Hepatocyte (in vitro differentiated cells): ENCODE data around the gene NHERF1.

Source experiments
- EZH2phosphoT487 ChIP-seq: fragments of 200-600 bp; sonication (generic); IDR thresholded peaks from one replicate; pipeline ENCODE4 v1.6.1; 2018; ENCODE audit warnings: antibody characterized with exemption, mild to moderate bottlenecking, low read depth, moderate library complexity; ENCODE audit not compliant: unreplicated experiment, severe bottlenecking
- TF ChIP-seq, protein P1 (sequence below): fragments of 200-600 bp; sonication (generic); IDR thresholded peaks from 2 replicates; pipeline ENCODE4 v1.5.1; 2016; ENCODE audit warnings: antibody characterized with exemption, mild to moderate bottlenecking; ENCODE audit not compliant: poor library complexity

DNA sequence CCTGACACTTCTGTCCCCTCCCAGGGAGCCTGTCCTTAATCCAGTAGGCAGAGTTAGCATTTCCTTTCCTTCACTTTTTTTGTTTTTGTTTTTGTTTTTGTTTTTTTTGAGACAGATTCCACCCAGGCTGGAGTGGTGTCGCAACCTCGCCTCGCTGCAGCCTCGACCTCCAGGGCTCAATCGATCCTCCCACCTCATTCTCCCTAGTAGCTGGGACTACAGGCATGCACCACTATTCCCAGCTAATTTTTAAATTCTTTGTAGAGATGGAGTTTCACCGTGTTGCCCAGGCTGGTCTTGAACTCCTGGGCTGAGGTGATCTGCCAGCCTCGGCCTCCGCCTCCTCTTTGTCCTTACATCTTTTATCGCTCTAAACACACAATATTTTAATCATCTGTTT is 4.0 kb downstream of the NHERF1 start:
- TF ChIP-seq, protein P1, sequence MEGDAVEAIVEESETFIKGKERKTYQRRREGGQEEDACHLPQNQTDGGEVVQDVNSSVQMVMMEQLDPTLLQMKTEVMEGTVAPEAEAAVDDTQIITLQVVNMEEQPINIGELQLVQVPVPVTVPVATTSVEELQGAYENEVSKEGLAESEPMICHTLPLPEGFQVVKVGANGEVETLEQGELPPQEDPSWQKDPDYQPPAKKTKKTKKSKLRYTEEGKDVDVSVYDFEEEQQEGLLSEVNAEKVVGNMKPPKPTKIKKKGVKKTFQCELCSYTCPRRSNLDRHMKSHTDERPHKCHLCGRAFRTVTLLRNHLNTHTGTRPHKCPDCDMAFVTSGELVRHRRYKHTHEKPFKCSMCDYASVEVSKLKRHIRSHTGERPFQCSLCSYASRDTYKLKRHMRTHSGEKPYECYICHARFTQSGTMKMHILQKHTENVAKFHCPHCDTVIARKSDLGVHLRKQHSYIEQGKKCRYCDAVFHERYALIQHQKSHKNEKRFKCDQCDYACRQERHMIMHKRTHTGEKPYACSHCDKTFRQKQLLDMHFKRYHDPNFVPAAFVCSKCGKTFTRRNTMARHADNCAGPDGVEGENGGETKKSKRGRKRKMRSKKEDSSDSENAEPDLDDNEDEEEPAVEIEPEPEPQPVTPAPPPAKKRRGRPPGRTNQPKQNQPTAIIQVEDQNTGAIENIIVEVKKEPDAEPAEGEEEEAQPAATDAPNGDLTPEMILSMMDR = no peak
- TF ChIP-seq EZH2phosphoT487 = no peak
